RPMI7951 (cell line): ENCODE data around the gene RAB7B. TPM values are rescaled to one million over a fixed set of nuclear protein-coding genes. Genes with fewer than 3 reads are reported as not detected.
A peak's percentile ranks its signal among the peaks of the same experiment; 100 is the strongest.
"Not testable (repeated sequence)": the region's sequence is repeated elsewhere in the genome, so short reads cannot be mapped to it uniquely, and the experiment has no call there.

Source experiments
- DNase-seq: peaks from one replicate; pipeline ENCODE4 v3.0.0-alpha.2; 2012; ENCODE audit warnings: low read depth
- total RNA-seq: library from RNA; depleted of rRNA; stranded (reverse); fragments of >200 nt; shearing (Covaris generic); gene quantifications from 2 replicates; pipeline ENCODE4 v1.2.3, GENCODE V29; 2014; rRNA removed

Gene RAB7B, protein sequence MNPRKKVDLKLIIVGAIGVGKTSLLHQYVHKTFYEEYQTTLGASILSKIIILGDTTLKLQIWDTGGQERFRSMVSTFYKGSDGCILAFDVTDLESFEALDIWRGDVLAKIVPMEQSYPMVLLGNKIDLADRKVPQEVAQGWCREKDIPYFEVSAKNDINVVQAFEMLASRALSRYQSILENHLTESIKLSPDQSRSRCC
- 0.96 and 0.98 TPM in 2 replicates for total RNA-seq

- DNase-seq = peak; percentile 62
These were observed at the start of gene RAB7B for GRCh38 chr1:206002871-206003801. TSS of gene RAB7B (minus strand) at chr1:206003395. CDS start at chr1:205994135, 9,260 bp downstream.

DNA sequence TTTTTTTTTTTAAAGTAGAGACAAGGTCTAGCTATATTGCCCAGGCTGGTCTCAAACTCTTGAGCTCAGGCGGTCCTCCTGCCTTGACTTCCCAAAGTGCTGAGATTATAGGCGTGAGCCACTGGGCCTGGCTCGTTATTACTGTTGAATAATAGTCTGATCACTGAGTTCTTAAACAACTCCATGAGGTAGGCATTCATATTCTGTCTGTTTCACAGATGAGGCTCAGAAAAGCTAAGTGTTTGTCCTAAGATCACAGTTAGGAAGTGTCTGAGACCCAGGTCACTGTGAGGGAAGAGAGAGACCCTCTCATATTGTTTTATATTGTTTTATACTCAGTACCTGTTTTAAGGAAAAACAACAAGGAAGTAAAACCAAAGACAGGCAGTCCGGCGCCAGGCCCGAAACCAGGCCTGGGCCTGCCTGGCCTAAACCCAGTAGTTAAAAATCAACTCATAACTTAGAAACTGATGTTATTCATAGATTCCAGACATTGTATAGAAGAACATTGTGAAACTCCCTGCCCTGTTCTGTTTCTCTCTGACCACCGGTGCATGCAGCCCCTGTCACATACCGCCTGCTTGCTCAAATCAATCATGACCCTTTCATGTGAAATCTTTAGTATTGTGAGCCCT, 49.2 kb upstream of the RAB7B start:
- not testable (repeated sequence) for DNase-seq

GRCh38 chr1:206050655-206051235, 47.5 kb upstream of the RAB7B start:
- DNase-seq = peak; percentile 9

GRCh38 chr1:206049919-206050600, 46.9 kb upstream of the RAB7B start:
- DNase-seq = no peak

GRCh38 chr1:206049293-206049692, 46.1 kb upstream of the RAB7B start:
- DNase-seq = no peak

- DNase-seq = no peak
These were observed 45.4 kb upstream of the RAB7B start for GRCh38 chr1:206048582-206048981.

GRCh38 chr1:206047271-206047670, 44.1 kb upstream of the RAB7B start:
- DNase-seq = no peak

GRCh38 chr1:206041640-206042039, 38.4 kb upstream of the RAB7B start:
- no peak for DNase-seq

GRCh38 chr1:206040328-206040727, 37.1 kb upstream of the RAB7B start:
- DNase-seq = no peak

DNA sequence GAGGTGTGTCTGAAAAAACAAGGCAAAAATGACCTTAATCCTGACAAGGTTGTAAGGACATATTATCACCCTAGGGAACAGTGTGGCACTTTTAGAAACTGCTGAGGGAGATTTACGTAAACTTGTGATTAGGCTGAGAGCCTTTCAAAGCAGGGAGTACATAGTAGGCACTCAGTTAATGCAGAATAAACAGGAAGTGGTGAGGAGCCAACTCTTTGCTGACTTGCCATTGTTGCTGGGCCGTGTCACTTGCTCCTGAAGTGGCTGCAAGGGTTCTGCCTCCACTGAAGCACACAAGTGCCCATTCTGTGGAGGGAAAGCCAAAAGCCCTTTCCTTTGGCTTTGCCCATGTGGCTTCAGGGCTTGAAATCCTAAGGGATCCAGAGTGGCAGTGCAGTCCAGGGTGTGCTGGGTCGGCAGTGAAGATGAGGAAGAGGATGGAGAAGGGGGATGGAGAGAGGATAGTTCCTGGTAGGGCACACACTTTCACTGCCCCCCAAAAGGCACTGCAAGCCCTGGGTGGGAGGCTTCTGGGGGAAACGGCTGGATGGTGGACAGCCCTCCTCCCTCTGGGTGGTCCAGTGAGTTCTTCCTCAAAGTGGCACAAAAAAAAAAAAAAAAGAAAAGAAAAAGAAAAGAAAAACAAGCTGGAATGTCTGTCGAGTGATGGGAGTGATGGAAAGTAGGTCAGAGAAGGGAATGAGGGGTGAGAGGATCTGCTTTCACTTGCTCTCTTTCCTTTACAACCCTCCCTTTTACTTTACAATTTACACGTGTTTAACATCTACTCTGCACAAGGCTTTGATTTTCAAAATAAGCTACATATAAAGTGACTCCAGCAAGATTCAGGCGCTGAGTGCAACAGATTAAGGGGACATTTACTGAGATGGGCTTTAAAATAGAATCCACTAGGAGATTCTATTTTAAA, 36.1 kb upstream of the RAB7B start:
- no peak for DNase-seq

DNA sequence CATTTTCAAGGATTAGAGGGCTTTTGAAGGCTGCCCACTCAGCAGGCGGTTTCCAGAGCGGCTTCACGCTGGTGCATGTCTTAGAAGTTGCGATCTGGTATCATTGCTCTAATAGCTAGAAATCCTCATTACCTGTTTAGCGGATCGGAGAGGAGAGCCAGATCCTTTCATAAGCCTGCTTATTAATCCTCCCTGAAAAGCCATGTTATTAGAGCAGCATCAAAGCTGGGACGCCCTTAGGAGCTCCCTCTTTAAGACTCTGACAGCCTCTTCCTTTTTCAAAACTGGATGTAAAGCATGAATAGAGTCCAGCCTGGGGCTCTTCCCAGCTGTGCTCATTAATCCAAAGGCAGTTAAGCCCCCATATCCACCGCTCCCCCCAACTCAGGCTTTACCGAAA, 34.4 kb upstream of the RAB7B start:
- no peak for DNase-seq

- no peak for DNase-seq
These were observed 33.7 kb upstream of the RAB7B start for GRCh38 chr1:206036663-206037455.

GRCh38 chr1:206035027-206035426, 31.8 kb upstream of the RAB7B start:
- no peak for DNase-seq

DNA sequence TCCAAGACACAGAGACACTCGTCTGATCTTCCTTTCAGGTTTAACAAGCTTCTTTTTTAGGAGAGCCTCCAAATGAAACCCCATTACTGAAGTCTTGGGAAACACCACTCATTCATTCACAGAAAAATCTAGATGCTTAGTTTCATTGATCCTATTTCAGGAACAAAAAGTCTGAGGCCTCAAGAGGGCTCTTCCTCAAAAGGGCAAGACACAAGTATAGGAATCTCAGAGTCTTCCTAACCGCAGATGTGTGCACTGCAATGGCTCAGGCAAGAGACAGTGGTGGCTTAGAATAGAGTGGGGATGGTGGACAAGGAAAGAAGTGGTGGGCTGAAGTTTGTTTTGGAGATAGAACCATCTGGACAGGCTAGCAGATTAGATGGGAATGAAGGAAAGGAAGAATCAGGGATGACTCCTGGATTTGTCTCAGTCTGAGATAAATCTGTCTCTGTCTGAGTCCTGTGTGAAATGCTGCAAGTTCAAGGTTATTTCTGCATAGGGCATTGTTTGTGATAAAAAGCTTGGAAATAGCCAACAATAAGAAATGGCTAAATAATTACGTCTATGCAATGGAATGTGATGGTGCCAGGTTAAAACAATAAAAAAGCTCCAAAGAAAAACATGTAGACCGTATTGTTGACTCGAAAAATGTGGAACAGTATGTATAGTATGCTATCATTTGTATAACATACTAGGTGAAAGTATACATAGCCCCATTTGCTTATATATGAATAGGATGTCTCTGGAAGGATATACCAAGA, 29.4 kb upstream of the RAB7B start:
- DNase-seq = no peak

- DNase-seq = peak; percentile 53
These were observed 27.5 kb upstream of the RAB7B start for GRCh38 chr1:206030714-206031113.

- DNase-seq = no peak
These were observed 27.0 kb upstream of the RAB7B start for GRCh38 chr1:206030191-206030590.

DNA sequence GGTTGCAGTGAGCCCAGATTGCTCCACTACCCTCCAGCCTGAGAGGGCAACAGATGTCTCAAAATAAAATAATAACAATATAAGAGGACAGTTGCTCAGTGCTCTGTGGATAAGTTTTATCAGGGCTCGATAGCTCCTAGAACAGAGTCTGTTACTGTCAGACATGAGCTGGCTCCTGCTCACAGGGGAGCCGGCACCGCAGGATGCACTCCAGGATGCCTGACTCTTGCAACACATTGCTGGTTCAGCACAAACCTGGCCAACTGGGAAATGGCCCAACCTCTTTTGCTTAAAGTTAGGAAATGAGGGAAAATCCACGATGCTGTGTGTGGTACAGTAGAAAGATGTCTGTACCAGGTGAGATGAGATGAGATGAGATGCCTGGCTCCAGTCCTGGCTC, 26.3 kb upstream of the RAB7B start:
- peak; percentile 3 for DNase-seq

- no peak for DNase-seq
These were observed 22.2 kb upstream of the RAB7B start for GRCh38 chr1:206025283-206025820.

DNA sequence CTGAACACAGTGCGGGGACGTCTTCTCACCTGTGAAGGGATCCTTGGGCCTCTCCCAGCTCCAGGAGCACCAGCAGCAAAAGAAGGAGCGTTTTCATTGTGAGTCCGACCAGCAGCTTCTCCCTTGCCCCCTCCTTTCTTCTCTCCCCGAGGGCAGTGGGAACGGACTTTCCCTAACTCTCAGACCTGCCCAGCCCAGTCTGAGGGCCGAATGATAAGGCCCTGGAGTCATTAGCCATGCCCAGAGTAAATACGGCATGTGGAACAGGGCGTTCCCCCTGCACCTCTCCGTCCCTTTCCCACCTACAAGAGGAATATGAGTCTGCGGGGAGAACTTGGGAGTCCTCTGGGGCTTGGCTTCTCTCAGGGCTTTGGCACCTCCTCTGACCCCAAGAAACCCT, 20.5 kb upstream of the RAB7B start, which contains the start of gene CTSE:
TSS of gene CTSE (minus strand) at position 201 of the 400 bp plus-strand sequence. CDS start at position 97, 104 bp downstream.
- no peak for DNase-seq
